ENCODE results near the gene PTTG2.

Gene PTTG2

GRCh38 chr4:37989398-37990260 is 29.4 kb downstream of the PTTG2 start:
- no peak for DNase-seq

- no peak for DNase-seq
These were observed 30.6 kb downstream of the PTTG2 start for GRCh38 chr4:37990731-37991245.

GRCh38 chr4:37991623-37992410 is 31.6 kb downstream of the PTTG2 start:
- no peak for DNase-seq

- no peak for DNase-seq
These were observed 33.6 kb downstream of the PTTG2 start for GRCh38 chr4:37993806-37994205.

GRCh38 chr4:37994569-37994968 is 34.4 kb downstream of the PTTG2 start:
- no peak for DNase-seq

GRCh38 chr4:37995299-37995821 is 35.2 kb downstream of the PTTG2 start:
- DNase-seq = no peak

- DNase-seq = no peak
These were observed 36.0 kb downstream of the PTTG2 start for GRCh38 chr4:37995981-37996775.

GRCh38 chr4:37998226-37998625 is 38.0 kb downstream of the PTTG2 start:
- no peak for DNase-seq

- DNase-seq = no peak
These were observed 39.0 kb downstream of the PTTG2 start for GRCh38 chr4:37999000-37999716.

- DNase-seq = no peak
These were observed 39.8 kb downstream of the PTTG2 start for GRCh38 chr4:37999965-38000364.

GRCh38 chr4:38001927-38002326 is 41.7 kb downstream of the PTTG2 start:
- no peak for DNase-seq

GRCh38 chr4:38002451-38003071 is 42.4 kb downstream of the PTTG2 start:
- DNase-seq = no peak

GRCh38 chr4:38003102-38003501 is 42.9 kb downstream of the PTTG2 start:
- no peak for DNase-seq

- DNase-seq = no peak
These were observed 43.4 kb downstream of the PTTG2 start for GRCh38 chr4:38003628-38004027.

GRCh38 chr4:38004062-38004461 is 43.9 kb downstream of the PTTG2 start:
- DNase-seq = no peak

GRCh38 chr4:38004887-38005286 is 44.7 kb downstream of the PTTG2 start:
- DNase-seq = no peak

- DNase-seq = no peak
These were observed 45.4 kb downstream of the PTTG2 start for GRCh38 chr4:38005637-38006036.

- DNase-seq = no peak
These were observed 47.4 kb downstream of the PTTG2 start for GRCh38 chr4:38007645-38008044.

- no peak for DNase-seq
These were observed 48.4 kb downstream of the PTTG2 start for GRCh38 chr4:38008571-38009021.

- DNase-seq = no peak
These were observed 49.2 kb downstream of the PTTG2 start for GRCh38 chr4:38009421-38009820.

- no peak for DNase-seq
These were observed 49.8 kb downstream of the PTTG2 start for GRCh38 chr4:38009949-38010348.

Data from midbrain (tissue), 1 donor.